Stimulated activated CD4-positive, alpha-beta T cell treated with anti-CD3 and anti-CD28 coated beads, Interleukin-12 subunit alpha, Interleukin-12 subunit beta, amount 100 ng/mL, for 48 hours (primary cell): ENCODE measurements around the gene ITGAX.

Source experiments
- DNase-seq, 3 donors: peaks; one replicate each; pipeline ENCODE4 v3.0.0-alpha.2; 2020; ENCODE audit warnings: low read depth in 2 of 3, low spot score in 1 of 3

The ITGAX gene

DNA sequence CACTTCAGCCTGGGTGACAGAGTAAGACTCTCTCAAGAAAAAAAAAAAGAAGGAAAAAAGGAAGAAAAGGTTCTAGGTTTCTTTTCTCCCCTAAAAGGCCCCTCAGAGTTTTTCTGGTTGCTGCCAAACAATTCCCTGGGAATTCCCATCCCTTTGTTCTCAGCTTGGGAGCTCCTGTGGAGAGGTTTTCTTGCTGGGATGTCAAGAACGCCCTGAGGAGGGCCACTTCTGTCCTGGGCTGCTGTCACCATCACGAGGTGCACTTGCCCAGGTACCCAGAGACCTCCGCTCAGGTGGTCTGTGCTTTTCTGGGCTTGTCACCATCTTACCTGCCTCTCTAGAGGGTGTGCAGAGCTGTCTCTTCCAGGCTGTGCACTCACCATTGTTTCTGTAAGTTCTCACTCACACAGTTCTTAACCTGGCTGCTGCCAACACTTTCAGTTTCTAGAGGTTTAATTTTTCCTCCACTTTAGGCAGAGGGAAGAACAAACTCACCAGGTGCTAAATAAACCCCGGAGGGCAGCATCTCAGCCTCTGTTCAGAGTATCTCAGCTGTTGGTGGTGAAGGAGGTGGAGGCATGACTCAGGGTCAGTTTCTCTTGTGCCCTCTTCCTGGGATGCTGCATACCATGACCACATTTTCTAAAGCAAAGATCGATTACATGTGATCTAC, 75.5 kb downstream of the ITGAX start:
- DNase-seq = no peak
